Hippocampal formation (tissue), 2 donors: ENCODE measurements around the gene KCTD13.
"Not testable (repeated sequence)": the region's sequence is repeated elsewhere in the genome, so short reads cannot be mapped to it uniquely, and the experiment has no call there.

Experiments used
- DNase-seq, 2 donors: peaks; one replicate each; lab custom pipeline; 2025; lab: John Stamatoyannopoulos, UW

Gene KCTD13

GRCh38 chr16:29925781-29926710, at the start of gene KCTD13:
Gene KCTD13 (minus strand): TSS chr16:29926226. CDS start chr16:29926033, 193 bp downstream.
- DNase-seq: peak; percentile 62 to 90

GRCh38 chr16:29975134-29975538, 49.1 kb upstream of the KCTD13 start:
- no peak for DNase-seq

GRCh38 chr16:29974291-29975133, 48.5 kb upstream of the KCTD13 start:
- DNase-seq: no peak

- DNase-seq: peak; percentile 99
Measured at GRCh38 chr16:29973384-29974246, 47.6 kb upstream of the KCTD13 start, which contains the start of gene TAOK2. Gene TAOK2 (plus strand): TSS chr16:29973868. CDS start chr16:29977773, 3,905 bp downstream.

- no peak for DNase-seq
Measured at GRCh38 chr16:29972992-29973383, 47.0 kb upstream of the KCTD13 start.

- no peak for DNase-seq
Measured at GRCh38 chr16:29972500-29972899, 46.5 kb upstream of the KCTD13 start.

- DNase-seq: no peak
Measured at GRCh38 chr16:29971304-29971703, 45.3 kb upstream of the KCTD13 start.

- DNase-seq: no peak
Measured at GRCh38 chr16:29968205-29968604, 42.2 kb upstream of the KCTD13 start.

GRCh38 chr16:29963021-29963743, 37.2 kb upstream of the KCTD13 start:
- no peak for DNase-seq

GRCh38 chr16:29962344-29962994, 36.4 kb upstream of the KCTD13 start:
- DNase-seq: no peak

- peak; percentile 85 to 87 for DNase-seq
Measured at GRCh38 chr16:29961479-29962343, 35.7 kb upstream of the KCTD13 start, which contains the start of gene TMEM219. Gene TMEM219 (plus strand): TSS chr16:29962079. CDS start chr16:29963144, 1,065 bp downstream.

GRCh38 chr16:29961127-29961478, 35.1 kb upstream of the KCTD13 start:
- no peak for DNase-seq

- DNase-seq: not testable (repeated sequence)
Measured at GRCh38 chr16:29959821-29960220, 33.8 kb upstream of the KCTD13 start.

GRCh38 chr16:29959293-29959692, 33.3 kb upstream of the KCTD13 start:
- no peak for DNase-seq

GRCh38 chr16:29958756-29959155, 32.7 kb upstream of the KCTD13 start:
- no peak for DNase-seq

GRCh38 chr16:29951625-29952365, 25.8 kb upstream of the KCTD13 start:
- DNase-seq: no peak

- no peak for DNase-seq
Measured at GRCh38 chr16:29950806-29951461, 24.9 kb upstream of the KCTD13 start.

GRCh38 chr16:29947897-29948296, 21.9 kb upstream of the KCTD13 start:
- DNase-seq: no peak
